ENCODE measurements around the gene PHTF1. TPM values are rescaled to one million over a fixed set of nuclear protein-coding genes. Genes with fewer than 3 reads are reported as not detected.

Gene PHTF1
- total RNA-seq, 4 donors from 2014 or later: 3.6 to 9.5 (median 5.9) TPM

DNA sequence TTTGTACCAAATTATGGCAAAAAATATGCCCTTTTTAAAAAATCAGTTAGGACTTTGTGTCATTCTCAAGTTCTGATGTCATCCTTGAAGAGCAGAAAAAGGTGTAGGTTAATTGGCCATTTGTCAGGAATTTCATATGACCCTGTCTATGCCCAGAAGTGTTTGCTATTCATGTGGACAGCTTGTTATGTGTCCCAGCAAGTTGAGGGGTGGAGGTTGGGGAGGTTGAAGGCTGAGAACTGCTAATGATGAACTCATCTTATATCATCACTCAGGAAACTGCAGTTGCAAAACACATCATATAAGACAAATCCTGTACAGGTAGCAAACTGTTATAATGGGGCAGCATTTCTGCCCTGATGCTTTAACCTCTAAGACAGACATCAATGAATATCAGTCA is 106.5 kb downstream of the PHTF1 start:
- no peaks in the 10 kb centered on the region for H3K27me3 ChIP-seq
- peaks cover 0 to 68% (median 0%) of the 10 kb centered on the region in 3 donors for H3K36me3 ChIP-seq
- intact Hi-C loops (cut with DNase I): no loop called here
- DNase-seq: no peak
- H3K27ac ChIP-seq: no peak overlapping the region
- H3K4me1 ChIP-seq: no peaks in the 10 kb centered on the region
- no peak overlapping the region for H3K4me3 ChIP-seq
- TF ChIP-seq, protein P1, sequence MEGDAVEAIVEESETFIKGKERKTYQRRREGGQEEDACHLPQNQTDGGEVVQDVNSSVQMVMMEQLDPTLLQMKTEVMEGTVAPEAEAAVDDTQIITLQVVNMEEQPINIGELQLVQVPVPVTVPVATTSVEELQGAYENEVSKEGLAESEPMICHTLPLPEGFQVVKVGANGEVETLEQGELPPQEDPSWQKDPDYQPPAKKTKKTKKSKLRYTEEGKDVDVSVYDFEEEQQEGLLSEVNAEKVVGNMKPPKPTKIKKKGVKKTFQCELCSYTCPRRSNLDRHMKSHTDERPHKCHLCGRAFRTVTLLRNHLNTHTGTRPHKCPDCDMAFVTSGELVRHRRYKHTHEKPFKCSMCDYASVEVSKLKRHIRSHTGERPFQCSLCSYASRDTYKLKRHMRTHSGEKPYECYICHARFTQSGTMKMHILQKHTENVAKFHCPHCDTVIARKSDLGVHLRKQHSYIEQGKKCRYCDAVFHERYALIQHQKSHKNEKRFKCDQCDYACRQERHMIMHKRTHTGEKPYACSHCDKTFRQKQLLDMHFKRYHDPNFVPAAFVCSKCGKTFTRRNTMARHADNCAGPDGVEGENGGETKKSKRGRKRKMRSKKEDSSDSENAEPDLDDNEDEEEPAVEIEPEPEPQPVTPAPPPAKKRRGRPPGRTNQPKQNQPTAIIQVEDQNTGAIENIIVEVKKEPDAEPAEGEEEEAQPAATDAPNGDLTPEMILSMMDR (IDR thresholded peaks at IDR 0.05): no peak
- TF ChIP-seq POLR2A (IDR thresholded peaks at IDR 0.05): no peak
- no peaks in the 10 kb centered on the region for H3K9me3 ChIP-seq

DNA sequence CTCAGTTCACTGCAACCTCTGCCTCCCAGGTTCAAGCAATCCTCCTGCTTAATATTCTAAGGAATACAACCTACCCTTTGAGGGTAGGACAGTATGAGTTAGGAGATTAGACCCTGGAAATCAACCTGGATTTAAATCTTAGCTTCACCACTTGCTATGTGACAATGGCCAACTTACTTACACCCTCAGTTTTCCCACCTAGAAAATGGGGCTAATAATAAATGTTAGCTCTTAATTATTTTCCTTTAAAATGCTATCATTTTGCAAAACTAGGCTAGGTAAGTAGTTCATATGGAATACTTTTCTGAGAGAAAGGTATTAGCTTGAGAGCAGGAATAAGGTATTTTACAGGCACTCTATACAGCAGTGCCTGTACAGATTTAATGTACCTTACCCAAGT is 110.8 kb downstream of the PHTF1 start:
- Histone ChIP-seq H3K36me3 (peaks cover 0 to 65% (median 0%) of the 10 kb centered on the region in 3 donors), H3K9me3 (no peaks in the 10 kb centered on the region), H3K27me3 (no peaks in the 10 kb centered on the region), H3K4me3 (no peak overlapping the region), H3K27ac (no peak overlapping the region), H3K4me1 (no peaks in the 10 kb centered on the region)
- no peak for TF ChIP-seq POLR2A (IDR thresholded peaks at IDR 0.05)
- TF ChIP-seq, protein P1 (IDR thresholded peaks at IDR 0.05): no peak
- no peak for DNase-seq
- intact Hi-C loops (cut with DNase I): no loop called here

DNA sequence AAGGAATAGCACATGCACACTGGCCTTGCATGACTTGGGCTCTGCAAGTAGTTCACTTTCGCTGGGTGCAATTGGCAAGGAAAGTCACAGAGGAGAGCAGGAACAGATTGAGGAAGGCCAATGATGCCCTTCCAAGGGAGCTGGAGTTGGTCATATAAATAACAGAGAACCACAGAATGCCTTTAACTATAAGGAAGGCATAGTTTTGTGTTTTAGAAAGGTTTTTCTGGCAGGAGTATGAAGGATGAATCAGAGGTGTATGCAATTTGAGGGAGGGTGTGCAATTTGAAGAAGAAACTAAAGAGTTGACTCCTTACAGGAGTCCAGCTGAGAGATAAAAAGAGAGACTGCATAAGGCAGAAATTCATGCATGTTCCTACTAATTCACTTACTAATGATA is 112.1 kb downstream of the PHTF1 start:
- peaks cover 0 to 73% (median 0%) of the 10 kb centered on the region in 3 donors for H3K36me3 ChIP-seq
- H3K4me3 ChIP-seq: no peak overlapping the region
- intact Hi-C loops (cut with DNase I): no loop called here
- H3K9me3 ChIP-seq: no peaks in the 10 kb centered on the region
- DNase-seq: no peak
- no peaks in the 10 kb centered on the region for H3K27me3 ChIP-seq
- TF ChIP-seq, protein P1 (IDR thresholded peaks at IDR 0.05): no peak
- no peak for TF ChIP-seq POLR2A (IDR thresholded peaks at IDR 0.05)
- WGBS, 2 donors: 95 to 100% methylated on average over 1 of the region's 1 CpG
- H3K27ac ChIP-seq: no peak overlapping the region
- H3K4me1 ChIP-seq: no peaks in the 10 kb centered on the region

Other genes with a start within 250 kb of the PHTF1 start
- 10 to 100 TPM in 3 of 4 donors, 1 to 10 TPM in 1; 8.0 to 18.7 (median 10.6) TPM for gene RSBN1, start 53.0 kb upstream of the PHTF1 start, total RNA-seq
- 1 to 10 TPM; 1.1 to 5.7 (median 1.9) TPM for gene PTPN22, start 112.2 kb upstream of the PHTF1 start, total RNA-seq
- gene BCL2L15, start 128.1 kb upstream of the PHTF1 start, total RNA-seq: 1 to 10 TPM in 3 of 4 donors, under 1 TPM in 1; 0.76 to 6.8 (median 3.4) TPM
- gene AP4B1, start 145.3 kb upstream of the PHTF1 start, total RNA-seq: 10 to 100 TPM in 2 of 4 donors, 1 to 10 TPM in 2; 8.2 to 15.3 (median 11.5) TPM
- gene DCLRE1B, start 145.8 kb upstream of the PHTF1 start, total RNA-seq: 1 to 10 TPM; 2.7 to 6.5 (median 4.7) TPM
- gene HIPK1, start 169.8 kb upstream of the PHTF1 start, total RNA-seq: 10 to 100 TPM; 34.1 to 46.5 (median 43.6) TPM
- gene OLFML3, start 220.0 kb upstream of the PHTF1 start, total RNA-seq: 10 to 100 TPM in 2 of 4 donors, 1 to 10 TPM in 2; 1.2 to 62.0 (median 9.9) TPM